GDM1 (cell line): ENCODE data around the gene VPS45.
A peak's percentile ranks its signal among the peaks of the same experiment; 100 is the strongest.
"Not testable (repeated sequence)": the region's sequence is repeated elsewhere in the genome, so short reads cannot be mapped to it uniquely, and the experiment has no call there.

ENCODE experiments used
- DNase-seq: peaks from one replicate; lab custom pipeline; 2025; lab: John Stamatoyannopoulos, UW

The VPS45 gene

GRCh38 chr1:150132372-150132771 is 64.8 kb downstream of the VPS45 start:
- no peak for DNase-seq

- DNase-seq = no peak
These were observed 67.0 kb downstream of the VPS45 start for GRCh38 chr1:150134537-150134936.

GRCh38 chr1:150135400-150135799 is 67.8 kb downstream of the VPS45 start:
- DNase-seq = not testable (repeated sequence)

DNA sequence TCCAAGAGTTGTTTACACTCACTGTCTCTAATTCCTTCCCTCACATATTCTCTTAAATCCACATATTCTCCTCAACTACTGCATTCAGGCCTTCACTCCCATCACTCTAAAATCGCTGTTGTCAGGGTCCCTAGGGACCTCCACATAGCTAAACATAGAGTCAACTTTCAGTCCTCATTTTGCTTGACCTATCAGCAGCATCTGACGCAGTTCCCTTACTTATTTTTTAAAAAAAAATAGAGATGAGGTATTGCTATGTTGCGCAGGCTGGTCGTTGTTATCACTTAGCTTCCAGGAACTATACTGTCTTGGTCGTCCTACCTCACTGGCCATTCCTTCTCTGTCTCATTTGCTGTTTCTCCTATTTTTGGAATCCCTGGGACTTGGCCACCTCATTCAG is 70.5 kb downstream of the VPS45 start:
- no peak for DNase-seq

DNA sequence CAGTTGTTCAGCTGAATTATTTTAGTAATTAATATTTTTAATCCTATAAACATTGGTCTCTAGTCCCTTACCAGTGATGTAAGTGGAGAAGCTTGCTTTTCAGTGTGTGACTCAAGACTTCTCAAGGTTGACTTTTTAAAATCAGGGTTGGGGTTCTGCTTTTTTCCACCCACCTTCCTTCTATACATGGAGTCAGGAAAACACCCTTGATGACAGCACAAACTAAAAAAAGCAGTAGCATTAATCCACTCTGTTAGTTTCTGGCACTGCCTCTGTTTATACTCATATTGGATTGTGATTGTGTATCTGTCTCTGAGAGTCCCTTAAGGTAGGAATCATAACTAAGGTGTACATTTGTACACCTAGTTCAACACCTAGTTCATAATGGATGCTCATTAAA is 73.9 kb downstream of the VPS45 start:
- no peak for DNase-seq

- no peak for DNase-seq
These were observed 74.5 kb downstream of the VPS45 start for GRCh38 chr1:150142083-150142482.

- DNase-seq = peak; percentile 34
These were observed 77.0 kb downstream of the VPS45 start for GRCh38 chr1:150144606-150145005.

DNA sequence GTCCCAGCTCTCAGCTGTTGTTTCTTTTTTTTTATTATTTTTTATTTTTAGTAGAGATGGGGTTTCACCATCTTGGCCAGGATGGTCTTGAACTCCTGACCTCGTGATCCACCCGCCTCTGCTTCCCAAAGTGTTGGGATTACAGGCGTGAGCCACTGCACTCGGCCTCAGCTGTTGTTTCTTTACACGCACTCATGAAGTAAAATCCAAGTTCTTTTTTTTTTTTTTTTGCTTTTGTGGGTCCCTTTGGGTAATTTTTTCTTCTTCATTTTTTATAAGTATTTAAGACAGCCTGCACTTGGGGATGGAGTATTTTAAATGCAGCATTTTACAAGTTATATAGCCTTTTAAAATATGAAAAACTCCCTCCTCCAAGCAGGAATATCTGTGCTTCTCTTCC is 78.4 kb downstream of the VPS45 start:
- DNase-seq = not testable (repeated sequence)

DNA sequence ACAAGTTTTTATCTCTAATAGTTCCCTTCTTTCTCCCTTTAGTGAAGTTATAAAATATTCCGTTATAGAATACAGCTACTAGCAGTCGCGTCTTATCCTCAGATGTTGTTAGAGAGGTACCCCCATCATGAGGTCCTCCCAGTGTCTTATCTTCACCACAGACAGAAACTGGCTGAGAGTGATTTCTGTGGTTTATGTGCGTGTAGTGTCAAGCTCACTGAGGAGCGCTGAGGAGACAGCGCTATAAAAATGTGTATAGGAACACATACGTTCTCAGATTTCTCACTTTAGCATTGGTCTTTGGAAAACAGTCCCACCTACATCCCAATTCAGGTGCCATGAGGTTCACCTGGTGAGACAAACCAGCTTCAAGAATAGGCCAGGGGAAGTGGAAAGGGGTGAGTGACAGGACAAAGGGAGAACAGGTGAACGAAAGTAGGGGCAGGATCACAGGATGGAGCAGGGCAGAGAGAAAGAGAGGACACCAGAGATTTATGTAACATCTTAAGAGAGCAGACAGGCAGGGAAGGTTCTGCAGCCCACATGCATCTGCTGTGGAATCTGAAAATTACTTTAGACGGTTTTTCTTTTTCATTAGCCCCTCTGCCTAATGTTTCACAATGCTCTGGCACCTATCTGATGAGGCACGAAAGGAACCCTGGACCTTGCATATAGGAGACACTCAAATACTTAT is 79.4 kb downstream of the VPS45 start:
- DNase-seq = no peak

GRCh38 chr1:150148837-150149270 is 81.3 kb downstream of the VPS45 start:
- no peak for DNase-seq

GRCh38 chr1:150149271-150150132 is 81.9 kb downstream of the VPS45 start, which contains the start of gene PLEKHO1:
TSS of gene PLEKHO1 (plus strand) at chr1:150149916. CDS start at chr1:150150258, 342 bp downstream.
- peak; percentile 61 for DNase-seq

DNA sequence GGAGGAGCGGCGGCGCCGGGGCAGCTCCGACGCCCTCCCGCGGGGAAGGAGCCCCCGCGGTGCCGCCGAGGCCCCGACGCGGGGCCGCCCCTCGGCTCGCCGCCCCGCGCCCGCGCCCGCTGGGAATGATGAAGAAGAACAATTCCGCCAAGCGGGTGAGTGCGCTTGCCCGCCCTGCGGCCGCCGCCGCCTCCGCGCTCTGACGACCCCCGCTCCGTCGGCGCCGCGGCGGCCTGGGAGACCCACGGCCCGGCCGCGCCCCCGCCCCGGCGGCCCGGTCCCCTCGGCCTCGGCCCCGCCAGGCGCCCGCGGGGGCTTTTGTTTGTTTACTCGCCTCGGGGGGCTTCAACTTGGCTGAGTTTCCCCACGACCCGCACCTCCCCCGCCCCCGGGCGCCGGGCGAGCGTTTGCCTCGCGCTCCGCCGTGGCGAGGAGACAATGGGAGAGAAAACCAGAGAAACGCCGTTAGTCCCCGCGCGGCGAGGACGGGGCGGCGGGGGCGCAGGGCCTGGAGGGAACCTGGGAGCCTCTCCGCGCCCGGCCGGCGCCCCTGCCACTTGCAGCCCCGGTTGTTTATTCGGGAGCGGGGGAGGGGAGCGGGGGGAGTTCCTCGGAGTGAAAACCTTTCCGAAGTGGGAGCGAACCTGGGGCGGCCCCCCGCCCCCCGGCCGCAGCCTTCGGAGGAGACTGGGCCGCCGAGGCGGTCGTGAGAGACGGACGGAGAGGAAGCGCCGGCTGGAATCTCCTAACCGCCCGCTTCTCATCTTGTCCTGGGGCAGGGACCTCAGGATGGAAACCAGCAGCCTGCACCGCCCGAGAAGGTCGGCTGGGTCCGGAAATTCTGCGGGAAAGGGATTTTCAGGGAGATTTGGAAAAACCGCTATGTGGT is 82.8 kb downstream of the VPS45 start:
- no peak for DNase-seq

DNA sequence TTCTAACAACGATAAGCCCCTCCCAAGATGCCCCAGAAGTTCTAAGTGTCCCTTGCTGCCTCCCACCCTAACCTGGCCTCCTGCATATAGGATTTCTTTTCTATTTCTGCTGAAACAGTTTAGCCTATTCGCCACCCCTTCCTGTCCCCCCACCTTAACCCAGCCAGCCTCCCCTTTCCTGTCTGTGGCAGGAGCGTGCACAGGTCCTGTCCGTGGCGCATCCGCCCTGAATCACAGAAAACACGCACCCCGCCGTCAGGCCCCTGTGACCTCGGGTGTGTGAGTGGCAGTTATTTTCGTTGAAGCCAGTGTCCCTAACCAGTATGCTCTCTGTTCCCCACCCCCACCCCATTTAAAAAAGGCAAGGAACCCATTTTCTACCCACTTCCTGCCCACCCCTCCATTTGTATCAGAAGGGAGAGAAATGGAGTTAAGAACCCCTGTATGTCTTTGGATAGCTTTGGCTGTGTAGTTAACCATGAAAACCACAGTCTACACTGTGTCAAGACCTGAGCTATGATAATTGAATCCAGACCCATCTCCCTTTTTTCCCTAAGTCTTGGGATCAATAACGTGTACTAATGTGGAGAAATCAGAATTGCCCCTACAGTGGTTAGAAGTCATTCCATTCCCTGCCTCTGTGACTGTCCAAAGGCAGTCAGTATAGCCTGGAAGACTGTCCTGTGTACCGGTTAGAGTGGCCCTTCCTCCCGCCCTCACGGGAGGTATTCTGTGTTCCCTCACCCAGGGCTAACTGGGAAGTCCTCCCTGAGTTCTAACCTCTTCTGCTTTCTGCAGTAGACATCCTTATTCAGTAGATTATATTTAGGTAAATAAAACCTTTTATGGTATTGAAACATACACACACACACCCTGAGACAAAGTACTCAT is 84.0 kb downstream of the VPS45 start:
- DNase-seq = peak; percentile 87

GRCh38 chr1:150152182-150152536 is 84.6 kb downstream of the VPS45 start:
- no peak for DNase-seq

GRCh38 chr1:150152772-150153456 is 85.3 kb downstream of the VPS45 start:
- no peak for DNase-seq

DNA sequence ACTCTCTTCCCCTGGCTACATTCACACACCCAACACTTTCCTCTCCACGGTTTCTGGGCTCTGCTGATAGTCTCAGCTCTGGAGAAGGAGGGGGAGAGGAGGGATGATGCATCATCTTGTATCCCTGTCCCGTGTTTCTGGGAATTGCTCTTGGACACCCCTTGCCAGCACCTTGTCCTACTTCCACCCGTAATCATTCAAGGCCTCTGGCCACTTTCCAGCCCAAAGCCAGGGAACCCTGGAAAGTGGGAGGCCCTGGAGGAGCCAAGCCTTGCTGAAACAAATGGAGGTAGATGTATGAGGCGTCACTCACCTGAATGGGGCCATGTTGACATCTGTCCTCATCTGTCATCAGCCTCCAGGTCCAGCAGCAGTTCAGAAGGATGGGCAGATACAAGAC is 86.6 kb downstream of the VPS45 start:
- DNase-seq = no peak

DNA sequence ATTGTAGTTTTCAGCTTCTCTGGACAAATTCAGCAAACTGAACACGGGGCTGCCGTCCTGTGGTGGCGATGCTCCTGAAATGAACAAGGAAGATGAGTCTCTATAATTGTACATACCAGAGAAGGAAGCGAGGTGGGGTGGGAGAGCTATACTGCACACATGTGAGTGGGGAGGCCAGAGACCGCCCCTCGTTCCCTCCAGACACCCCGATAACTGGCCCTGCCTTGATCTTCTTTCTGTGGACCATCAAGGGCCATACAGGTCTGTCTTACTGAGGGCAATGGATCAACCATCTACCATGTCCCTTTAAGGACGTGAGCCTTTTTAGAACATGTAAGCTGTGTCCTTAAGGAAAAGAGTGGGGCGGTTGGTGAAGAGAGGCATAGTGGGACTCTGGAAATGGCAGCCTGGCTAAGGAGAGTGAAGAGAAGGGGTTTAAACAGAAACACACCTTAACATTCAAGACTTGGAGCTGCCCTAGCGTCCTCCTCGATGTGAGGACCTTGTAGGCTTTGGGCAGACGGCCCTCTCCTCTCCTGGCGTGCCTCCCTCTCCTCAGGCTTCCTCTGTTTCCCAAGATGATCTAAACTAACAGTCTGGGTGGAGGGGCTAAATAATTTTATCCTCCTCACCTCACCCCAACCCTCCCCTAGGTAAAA is 88.0 kb downstream of the VPS45 start:
- no peak for DNase-seq

GRCh38 chr1:150156868-150157603 is 89.5 kb downstream of the VPS45 start:
- DNase-seq = no peak

DNA sequence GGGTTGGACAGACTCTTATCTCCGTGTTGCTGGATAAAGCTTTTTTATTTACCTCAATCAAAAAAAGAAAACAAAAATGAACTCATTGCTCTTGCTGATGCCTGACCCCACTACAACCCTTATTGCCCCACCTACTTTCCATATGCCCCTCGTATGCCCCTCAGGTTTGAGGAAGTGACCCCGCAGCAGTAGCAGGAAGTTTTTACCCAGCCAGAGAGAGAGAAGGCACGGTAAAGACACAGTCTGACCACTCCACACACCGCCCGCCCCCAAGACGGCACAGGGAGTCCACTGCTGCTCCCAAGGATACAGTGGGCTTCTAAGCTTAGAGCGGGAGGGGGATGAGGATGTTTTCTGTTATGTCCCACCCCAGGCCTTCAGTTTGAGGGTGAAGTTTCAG is 92.0 kb downstream of the VPS45 start:
- peak; percentile 20 for DNase-seq
